NCI-H526 (cell line): ENCODE data around the gene PLCH1.
A peak's percentile ranks its signal among the peaks of the same experiment; 100 is the strongest.
"Not testable (repeated sequence)": the region's sequence is repeated elsewhere in the genome, so short reads cannot be mapped to it uniquely, and the experiment has no call there.

ENCODE experiments used
- DNase-seq, 2 experiments: peaks; one replicate each; lab custom pipeline; 2025; lab: John Stamatoyannopoulos, UW

The PLCH1 gene

GRCh38 chr3:155646669-155647068, 98.2 kb downstream of the PLCH1 start:
- no peak for DNase-seq

- no peak for DNase-seq
Observed at GRCh38 chr3:155646128-155646527, 98.7 kb downstream of the PLCH1 start.

- no peak for DNase-seq
Observed at GRCh38 chr3:155643581-155644165, 101.2 kb downstream of the PLCH1 start.

- no peak for DNase-seq
Observed at GRCh38 chr3:155641956-155642355, 102.9 kb downstream of the PLCH1 start.

- DNase-seq: no peak
Observed at GRCh38 chr3:155640098-155640497, 104.8 kb downstream of the PLCH1 start.

- no peak for DNase-seq
Observed at GRCh38 chr3:155639462-155640055, 105.3 kb downstream of the PLCH1 start.

- not testable (repeated sequence) for DNase-seq
Observed at GRCh38 chr3:155638461-155638860, 106.4 kb downstream of the PLCH1 start.

GRCh38 chr3:155637567-155637966, 107.3 kb downstream of the PLCH1 start:
- no peak for DNase-seq

GRCh38 chr3:155635056-155635455, 109.8 kb downstream of the PLCH1 start:
- no peak for DNase-seq

GRCh38 chr3:155634121-155634719, 110.7 kb downstream of the PLCH1 start:
- no peak for DNase-seq

GRCh38 chr3:155631323-155632019, 113.4 kb downstream of the PLCH1 start:
- peak; percentile 16 to 51 for DNase-seq

- DNase-seq: no peak
Observed at GRCh38 chr3:155629556-155629955, 115.3 kb downstream of the PLCH1 start.

- DNase-seq: no peak
Observed at GRCh38 chr3:155629056-155629455, 115.8 kb downstream of the PLCH1 start.

- DNase-seq: not testable (repeated sequence)
Observed at GRCh38 chr3:155622647-155623046, 122.2 kb downstream of the PLCH1 start.

- not testable (repeated sequence) for DNase-seq
Observed at GRCh38 chr3:155620552-155620951, 124.3 kb downstream of the PLCH1 start.

GRCh38 chr3:155619118-155619915, 125.6 kb downstream of the PLCH1 start:
- no peak for DNase-seq

GRCh38 chr3:155618543-155618942, 126.3 kb downstream of the PLCH1 start:
- DNase-seq: no peak

GRCh38 chr3:155617346-155617925, 127.4 kb downstream of the PLCH1 start:
- no peak for DNase-seq

- DNase-seq: not testable (repeated sequence)
Observed at GRCh38 chr3:155615141-155615540, 129.7 kb downstream of the PLCH1 start.

GRCh38 chr3:155614410-155614809, 130.5 kb downstream of the PLCH1 start:
- DNase-seq: not testable (repeated sequence)

GRCh38 chr3:155611456-155611855, 133.4 kb downstream of the PLCH1 start:
- DNase-seq: no peak

GRCh38 chr3:155609586-155609985, 135.3 kb downstream of the PLCH1 start:
- no peak for DNase-seq
